ENCODE data around the gene PEDS1. TPM values are rescaled to one million over a fixed set of nuclear protein-coding genes. Genes with fewer than 3 reads are reported as not detected.

The PEDS1 gene
- total and polyA plus RNA-seq, 10 of the 15 experiments (the other 5 are each of a cell fraction or from before 2014, with no cell fraction given): 1.7 to 25.6 (median 16.8) TPM

GRCh38 chr20:50141811-50142561 lies 11.5 kb downstream of the PEDS1 start:
- Histone ChIP-seq H3K4me3 (no peak overlapping the region), H2AFZ (ENCODE audit: control insufficient read depth, low read depth, low read length) (no peak overlapping the region), H3K4me1 (ENCODE audit: control insufficient read depth, insufficient read depth, low read length) (peaks cover 9% of the 10 kb centered on the region), H3K27ac (ENCODE audit: control insufficient read depth, insufficient read depth) (no peak overlapping the region), H3K79me2 (ENCODE audit: control insufficient read depth, insufficient read depth, low read length) (peaks cover 13% of the 10 kb centered on the region), H3K9me3 (replicated peaks; ENCODE audit: control insufficient read depth, insufficient read depth, low read length) (no peaks in the 10 kb centered on the region), H4K20me1 (ENCODE audit: control insufficient read depth, insufficient read depth) (no peaks in the 10 kb centered on the region), H3K36me3 (ENCODE audit: control insufficient read depth in 2 of 2, insufficient read depth in 2 of 2, low read length in 1 of 2) (peaks cover 4 to 20% of the 10 kb centered on the region in 2 experiments), H3K4me2 (ENCODE audit: control insufficient read depth, insufficient read depth) (no peak overlapping the region), H3K9ac (ENCODE audit: control insufficient read depth, insufficient read depth, low read length) (no peak overlapping the region), H3K27me3 (replicated peaks in 1 of 2; ENCODE audit: control insufficient read depth in 2 of 2, insufficient read depth in 2 of 2, low read length in 1 of 2) (no peaks in the 10 kb centered on the region)
- in situ Hi-C loops (cut with MboI) (no loop called here), intact Hi-C loops (cut with micrococcal nuclease; ENCODE audit: unreplicated experiment) (no loop called here)
- ChIA-PET POLR2A (interaction anchor here (0.5 to 0.6 kb wide), 2 partner anchors 143 to 447 kb away, joined by 3 to 7 read pairs; no protein-coding TSS in a partner anchor), CTCF (interaction anchor here (1.5 kb wide), 1 partner anchor 56 kb away, joined by 4 read pairs; no protein-coding TSS in a partner anchor), SMC1A (ENCODE audit: uncharacterized antibody, unreplicated experiment) (interaction anchor here (0.6 kb wide), 1 partner anchor 1103 kb away, joined by 3 read pairs; no protein-coding TSS in a partner anchor), RAD21 (ENCODE audit: unreplicated experiment) (no interaction called here)
- WGBS (ENCODE audit: insufficient coverage, insufficient replicate concordance, low lambda C conversion rate, missing lambda C conversion rate): 98% methylated on average over 12 of the region's 12 CpGs
- DNase-seq (ENCODE audit: low read depth, low spot score) (no peak), FAIRE-seq (no peak), ATAC-seq (no peak)
- BruUV-seq (replicated peaks): no TSS peak
- TF ChIP-seq IKZF1 (conservative IDR thresholded peaks at IDR 0.05): no peak
- TF ChIP-seq ZNF217 (IDR thresholded peaks at IDR 0.05): no peak
- no peak for TF ChIP-seq BCL3 (IDR thresholded peaks at IDR 0.05; ENCODE audit: borderline replicate concordance, insufficient read depth, low read depth, low read length, poor library complexity, severe bottlenecking)
- no peak for TF ChIP-seq CBX5 (IDR thresholded peaks at IDR 0.05; ENCODE audit: low read depth)
- TF ChIP-seq, protein P1, sequence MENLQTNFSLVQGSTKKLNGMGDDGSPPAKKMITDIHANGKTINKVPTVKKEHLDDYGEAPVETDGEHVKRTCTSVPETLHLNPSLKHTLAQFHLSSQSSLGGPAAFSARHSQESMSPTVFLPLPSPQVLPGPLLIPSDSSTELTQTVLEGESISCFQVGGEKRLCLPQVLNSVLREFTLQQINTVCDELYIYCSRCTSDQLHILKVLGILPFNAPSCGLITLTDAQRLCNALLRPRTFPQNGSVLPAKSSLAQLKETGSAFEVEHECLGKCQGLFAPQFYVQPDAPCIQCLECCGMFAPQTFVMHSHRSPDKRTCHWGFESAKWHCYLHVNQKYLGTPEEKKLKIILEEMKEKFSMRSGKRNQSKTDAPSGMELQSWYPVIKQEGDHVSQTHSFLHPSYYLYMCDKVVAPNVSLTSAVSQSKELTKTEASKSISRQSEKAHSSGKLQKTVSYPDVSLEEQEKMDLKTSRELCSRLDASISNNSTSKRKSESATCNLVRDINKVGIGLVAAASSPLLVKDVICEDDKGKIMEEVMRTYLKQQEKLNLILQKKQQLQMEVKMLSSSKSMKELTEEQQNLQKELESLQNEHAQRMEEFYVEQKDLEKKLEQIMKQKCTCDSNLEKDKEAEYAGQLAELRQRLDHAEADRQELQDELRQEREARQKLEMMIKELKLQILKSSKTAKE (IDR thresholded peaks at IDR 0.05; ENCODE audit: low read depth, poor library complexity, severe bottlenecking): no peak
- TF ChIP-seq POLR2A (IDR thresholded peaks at IDR 0.05; ENCODE audit: low read depth, low read length): no peak
- TF ChIP-seq IKZF2 (IDR thresholded peaks at IDR 0.05): no peak
- no peak for TF ChIP-seq NFXL1 (IDR thresholded peaks at IDR 0.05; ENCODE audit: borderline replicate concordance)
- no peak for TF ChIP-seq RFX5 (IDR thresholded peaks at IDR 0.05; ENCODE audit: low read depth, low read length)
- no peak for TF ChIP-seq ZNF24 (IDR thresholded peaks at IDR 0.05)
- TF ChIP-seq, protein P2, sequence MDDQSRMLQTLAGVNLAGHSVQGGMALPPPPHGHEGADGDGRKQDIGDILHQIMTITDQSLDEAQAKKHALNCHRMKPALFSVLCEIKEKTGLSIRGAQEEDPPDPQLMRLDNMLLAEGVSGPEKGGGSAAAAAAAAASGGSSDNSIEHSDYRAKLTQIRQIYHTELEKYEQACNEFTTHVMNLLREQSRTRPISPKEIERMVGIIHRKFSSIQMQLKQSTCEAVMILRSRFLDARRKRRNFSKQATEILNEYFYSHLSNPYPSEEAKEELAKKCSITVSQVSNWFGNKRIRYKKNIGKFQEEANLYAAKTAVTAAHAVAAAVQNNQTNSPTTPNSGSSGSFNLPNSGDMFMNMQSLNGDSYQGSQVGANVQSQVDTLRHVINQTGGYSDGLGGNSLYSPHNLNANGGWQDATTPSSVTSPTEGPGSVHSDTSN (IDR thresholded peaks at IDR 0.05; ENCODE audit: insufficient replicate concordance, low read depth, low read length): no peak
- no peak for TF ChIP-seq MYB (IDR thresholded peaks at IDR 0.05; ENCODE audit: borderline replicate concordance, low read depth, low read length)
- TF ChIP-seq KDM1A (IDR thresholded peaks at IDR 0.05; ENCODE audit: borderline replicate concordance): no peak
- TF ChIP-seq MAX (IDR thresholded peaks at IDR 0.05; ENCODE audit: low read depth, low read length): no peak
- no peak for TF ChIP-seq IRF3 (IDR thresholded peaks at IDR 0.05)
- TF ChIP-seq BHLHE40 (IDR thresholded peaks at IDR 0.05; ENCODE audit: borderline replicate concordance in 1 of 2, low read depth in 2 of 2, low read length in 1 of 2): no peak
- TF ChIP-seq CHD2 (IDR thresholded peaks at IDR 0.05; ENCODE audit: borderline replicate concordance, low read depth, low read length): no peak
- TF ChIP-seq SIN3A (IDR thresholded peaks at IDR 0.05; ENCODE audit: low read depth, low read length): no peak

Data from GM12878 (cell line).